ENCODE results near the gene PRKG1.

- TF ChIP-seq TAF1 (IDR thresholded peaks at IDR 0.05; ENCODE audit: borderline replicate concordance, insufficient read depth, low read length), result no peak
- no peak for TF ChIP-seq SIN3A (IDR thresholded peaks at IDR 0.05; ENCODE audit: borderline replicate concordance, insufficient read depth, low read length)
- no peak for TF ChIP-seq REST (IDR thresholded peaks at IDR 0.05; ENCODE audit: insufficient read depth in 1 of 2, low read depth in 2 of 2, low read length in 2 of 2)
Observed at GRCh38 chr10:52106011-52106410, 1031.7 kb downstream of the PRKG1 start.
